Measurements from ENCODE around the gene PCSK4. TPM values are rescaled to one million over a fixed set of nuclear protein-coding genes. Genes with fewer than 3 reads are reported as not detected.

Gene PCSK4
- total RNA-seq, 1 experiment from 2014 or later: 9.1 TPM

DNA sequence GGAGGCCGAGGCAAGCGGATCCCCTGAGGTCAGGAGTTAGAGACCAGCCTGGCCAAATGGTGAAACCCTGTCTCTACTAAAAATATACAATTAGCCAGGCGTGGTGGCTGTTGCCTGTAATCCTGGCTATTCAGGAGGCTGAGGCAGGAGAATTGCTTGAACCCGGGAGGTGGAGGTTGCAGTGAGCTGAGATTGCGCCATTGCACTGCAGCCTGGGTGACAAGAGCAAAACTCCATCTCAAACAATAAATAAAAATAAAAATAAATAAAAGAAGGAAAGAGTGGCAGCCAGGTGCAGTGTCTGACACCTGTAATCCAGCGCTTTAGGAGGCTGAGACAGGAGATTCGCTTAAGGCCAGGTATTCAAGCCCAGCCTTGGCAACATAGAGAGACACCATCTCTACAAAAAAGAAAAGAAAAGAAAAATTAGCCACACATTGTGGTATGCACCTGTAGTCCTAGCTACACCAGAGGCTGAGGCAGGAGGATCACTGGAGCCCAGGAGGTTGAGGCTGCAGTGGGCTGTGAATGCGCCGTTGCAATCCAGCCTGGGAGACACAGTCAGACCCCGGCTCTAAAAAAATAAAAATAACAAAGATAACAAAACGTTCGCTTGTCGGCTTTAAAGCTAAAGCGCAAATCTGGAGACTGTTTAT is 12.4 kb upstream of the PCSK4 start:
- H3K27ac ChIP-seq (ENCODE audit: insufficient read length, low read depth, low read length): no peak overlapping the region
- no peak overlapping the region for H4K91ac ChIP-seq (ENCODE audit: insufficient read length, low read depth, low read length)
- no peaks in the 10 kb centered on the region for H3K4me1 ChIP-seq (ENCODE audit: insufficient read depth, low read length)
- H4K20me1 ChIP-seq (ENCODE audit: control insufficient read depth, insufficient read depth, insufficient read length): no peaks in the 10 kb centered on the region
- no peak overlapping the region for H2BK12ac ChIP-seq (ENCODE audit: insufficient read length, low read depth, low read length)
- Mint-ChIP-seq H3K4me1 (peaks cover 0 to 12% of the 10 kb centered on the region in 2 experiments; a peak in 3 of 4 replicates), H3K9me3 (peaks cover 7 to 16% of the 10 kb centered on the region in 2 experiments), H3K27me3 (ENCODE audit: low read depth) (peaks cover 62% of the 10 kb centered on the region), H3K27ac (no peak overlapping the region), H3K4me3 (peak overlapping the region in 1 of 2 experiments; percentile 42; a peak in 1 of 5 replicates), H3K36me3 (ENCODE audit: insufficient read depth in 1 of 3, low read depth in 3 of 3) (no peaks in the 10 kb centered on the region)
- H3K56ac ChIP-seq (ENCODE audit: insufficient read length, low read depth, low read length): no peak overlapping the region
- no CpG with 5 or more reads among the region's 14 CpGs for WGBS (ENCODE audit: extremely low coverage, insufficient read length, low lambda C conversion rate)
- H4K8ac ChIP-seq (replicated peaks; ENCODE audit: insufficient read length, low read depth, low read length): no peak overlapping the region
- no peak overlapping the region for H2BK20ac ChIP-seq (ENCODE audit: low read depth, low read length, poor library complexity, severe bottlenecking)
- no peaks in the 10 kb centered on the region; the same call in 1 of the 2 replicates for H3K27me3 ChIP-seq (ENCODE audit: insufficient read depth, low read length)
- peak overlapping the region; percentile 3 for H3K4me2 ChIP-seq (ENCODE audit: insufficient read depth, insufficient read length, low read length)
- H3K9ac ChIP-seq (ENCODE audit: extremely low read depth, insufficient read length, low read length): no peak overlapping the region
- no peaks in the 10 kb centered on the region for H3K79me2 ChIP-seq (ENCODE audit: insufficient read depth, low read length)
- H3K23me2 ChIP-seq (ENCODE audit: insufficient read length, low read depth, low read length, poor library complexity, severe bottlenecking): peaks cover 11% of the 10 kb centered on the region
- DNase-seq: no peak
- H2AFZ ChIP-seq (ENCODE audit: low read length): no peak overlapping the region
- no peak overlapping the region for H3K14ac ChIP-seq (ENCODE audit: insufficient read depth, low read length)
- H4K5ac ChIP-seq (ENCODE audit: insufficient read length, low read depth, low read length): no peak overlapping the region
- H3K18ac ChIP-seq (ENCODE audit: insufficient read length, low read depth, low read length): no peak overlapping the region
- H3K4ac ChIP-seq (ENCODE audit: low read depth, low read length): no peak overlapping the region
- no peak overlapping the region for H3K23ac ChIP-seq (ENCODE audit: insufficient read length, low read depth, low read length)
- H2BK15ac ChIP-seq (ENCODE audit: low read depth, low read length): no peak overlapping the region
- TF ChIP-seq, protein P1, sequence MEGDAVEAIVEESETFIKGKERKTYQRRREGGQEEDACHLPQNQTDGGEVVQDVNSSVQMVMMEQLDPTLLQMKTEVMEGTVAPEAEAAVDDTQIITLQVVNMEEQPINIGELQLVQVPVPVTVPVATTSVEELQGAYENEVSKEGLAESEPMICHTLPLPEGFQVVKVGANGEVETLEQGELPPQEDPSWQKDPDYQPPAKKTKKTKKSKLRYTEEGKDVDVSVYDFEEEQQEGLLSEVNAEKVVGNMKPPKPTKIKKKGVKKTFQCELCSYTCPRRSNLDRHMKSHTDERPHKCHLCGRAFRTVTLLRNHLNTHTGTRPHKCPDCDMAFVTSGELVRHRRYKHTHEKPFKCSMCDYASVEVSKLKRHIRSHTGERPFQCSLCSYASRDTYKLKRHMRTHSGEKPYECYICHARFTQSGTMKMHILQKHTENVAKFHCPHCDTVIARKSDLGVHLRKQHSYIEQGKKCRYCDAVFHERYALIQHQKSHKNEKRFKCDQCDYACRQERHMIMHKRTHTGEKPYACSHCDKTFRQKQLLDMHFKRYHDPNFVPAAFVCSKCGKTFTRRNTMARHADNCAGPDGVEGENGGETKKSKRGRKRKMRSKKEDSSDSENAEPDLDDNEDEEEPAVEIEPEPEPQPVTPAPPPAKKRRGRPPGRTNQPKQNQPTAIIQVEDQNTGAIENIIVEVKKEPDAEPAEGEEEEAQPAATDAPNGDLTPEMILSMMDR (conservative IDR thresholded peaks at IDR 0.05): no peak
- H3K79me1 ChIP-seq (ENCODE audit: insufficient read depth, low read depth, low read length, poor library complexity, severe bottlenecking): no peaks in the 10 kb centered on the region
- H2BK120ac ChIP-seq (ENCODE audit: low read depth, low read length, poor library complexity, severe bottlenecking): no peak overlapping the region
- no peak overlapping the region for H2BK5ac ChIP-seq (ENCODE audit: insufficient read length, low read length)
- H3T11ph ChIP-seq (ENCODE audit: low read length): no peak overlapping the region
- no peaks in the 10 kb centered on the region for H3K9me3 ChIP-seq (ENCODE audit: control insufficient read depth, low read depth, low read length)
- H2AK5ac ChIP-seq (ENCODE audit: insufficient read length, low read length): no peak overlapping the region
